ENCODE measurements around the gene CDC14B.

- no peak for TF ChIP-seq CTCF (conservative IDR thresholded peaks at IDR 0.05; ENCODE audit: low read depth, low read length)
- no peak for TF ChIP-seq EZH2 (IDR thresholded peaks at IDR 0.05; ENCODE audit: low read length, unreplicated experiment)
These were observed 45.2 kb downstream of the CDC14B start for GRCh38 chr9:96574455-96574854.

Measured in PC-3 (cell line).